Natural killer cell (primary cell): ENCODE data around the gene PRDM16. TPM values are rescaled to one million over a fixed set of nuclear protein-coding genes. Genes with fewer than 3 reads are reported as not detected.

Experiments
- ATAC-seq, 3 donors: fragments of 150-1000 bp in 2 of 3; fragments of 200-7000 bp in 1 of 3; cut with Tn5 transposase; 1 replicate in 1 of 3; 2 replicates in 2 of 3; pipeline ENCODE4 v1.10.0; 2021; ENCODE audit warnings: mild to moderate bottlenecking in 2 of 3, moderate library complexity in 2 of 3
- DNase-seq, 2 donors: peaks; one replicate each; pipeline versions ENCODE4 v3.0.0 to v3.0.0-alpha.2; 2013 to 2021; ENCODE audit warnings: mixed read lengths in 1 of 2
- H3K27ac ChIP-seq: one replicate; pipeline ENCODE4 v1.5.1; 2013; ENCODE audit warnings: mild to moderate bottlenecking, low read length
- H3K27me3 ChIP-seq: one replicate; pipeline ENCODE4 v1.6.1; 2013; ENCODE audit warnings: low read length; ENCODE audit not compliant: control insufficient read depth, insufficient read depth
- H3K36me3 ChIP-seq: one replicate; pipeline ENCODE4 v1.6.1; 2013; ENCODE audit warnings: low read length; ENCODE audit not compliant: control insufficient read depth, insufficient read depth
- H3K4me1 ChIP-seq: one replicate; pipeline ENCODE4 v1.6.1; 2013; ENCODE audit warnings: low read length; ENCODE audit not compliant: control insufficient read depth, insufficient read depth
- H3K4me3 ChIP-seq: one replicate; pipeline ENCODE4 v1.5.1; 2013; ENCODE audit warnings: low read length
- H3K9me3 ChIP-seq: one replicate; pipeline ENCODE4 v1.6.1; 2013; ENCODE audit warnings: low read length; ENCODE audit not compliant: control insufficient read depth, insufficient read depth
- H3K27ac Mint-ChIP-seq, 2 donors: one replicate each; pipeline ENCODE4 v1.8.0; 2022; ENCODE audit warnings: mild to moderate bottlenecking in 2 of 2, mixed read lengths in 2 of 2, moderate library complexity in 1 of 2
- H3K27me3 Mint-ChIP-seq, 2 donors: one replicate each; pipeline ENCODE4 v1.8.0; 2022; ENCODE audit warnings: low read depth in 2 of 2, mixed read lengths in 2 of 2
- H3K36me3 Mint-ChIP-seq: one replicate; pipeline ENCODE4 v1.8.0; 2022; ENCODE audit warnings: mixed read lengths
- H3K4me1 Mint-ChIP-seq, 2 donors: one replicate each; pipeline ENCODE4 v1.8.0; 2022; ENCODE audit warnings: mixed read lengths in 2 of 2
- H3K4me3 Mint-ChIP-seq: one replicate; pipeline ENCODE4 v1.8.0; 2022; ENCODE audit warnings: mild to moderate bottlenecking, moderate library complexity, mixed read lengths
- H3K9me3 Mint-ChIP-seq, 2 donors: one replicate each; pipeline ENCODE4 v1.8.0; 2022; ENCODE audit warnings: mixed read lengths in 2 of 2
- CTCF ChIP-seq: fragments of 200-600 bp; IDR thresholded peaks from one replicate; pipeline ENCODE4 v1.8.0; 2022; ENCODE audit warnings: antibody characterized with exemption
- WGBS: methylation state at CpG from one replicate; pipeline ENCODE4 v1.1.7; 2013; ENCODE audit warnings: missing lambda C conversion rate; ENCODE audit not compliant: insufficient coverage; 5-methylcytosine and 5-hydroxymethylcytosine counted together
- intact Hi-C: fragments of 100-400 bp; cut with micrococcal nuclease; formaldehyde crosslinking; loops from one replicate; pipeline ENCODE4 v1.14.2; 2022
- total RNA-seq, 4 donors: library from RNA; stranded (reverse); fragments of 120-200 nt in 1 of 4; gene quantifications; one replicate each; pipeline versions ENCODE4 v1.2.3 to v1.2.4, GENCODE V29; 2013 to 2022

The PRDM16 gene
- total RNA-seq, 3 donors from 2014 or later (not counting 1 experiment from before 2014, with no cell fraction given) = 0.25 to 0.64 TPM; not detected in 1

GRCh38 chr1:3381901-3382300, 312.9 kb downstream of the PRDM16 start:
- Mint-ChIP-seq H3K27ac (peak overlapping the region in 1 of 2 donors; percentile 16), H3K36me3 (no peaks in the 10 kb centered on the region), H3K27me3 (peaks cover 12 to 23% of the 10 kb centered on the region in 2 donors), H3K9me3 (no peaks in the 10 kb centered on the region), H3K4me3 (peak overlapping the region; percentile 45), H3K4me1 (peaks cover 23 to 27% of the 10 kb centered on the region in 2 donors)
- Histone ChIP-seq H3K27me3 (peaks cover 18% of the 10 kb centered on the region), H3K4me3 (no peak overlapping the region), H3K9me3 (no peaks in the 10 kb centered on the region), H3K36me3 (no peaks in the 10 kb centered on the region), H3K4me1 (peaks cover 50% of the 10 kb centered on the region), H3K27ac (no peak overlapping the region)
- TF ChIP-seq CTCF = no peak
- DNase-seq (no peak), ATAC-seq (no peak)
- intact Hi-C loops = no loop called here
- 6% methylated on average over 9 of the region's 10 CpGs for WGBS

GRCh38 chr1:3382326-3383057, 313.5 kb downstream of the PRDM16 start:
- H3K9me3 ChIP-seq = no peaks in the 10 kb centered on the region
- Mint-ChIP-seq H3K4me1 (peaks cover 23 to 27% of the 10 kb centered on the region in 2 donors), H3K9me3 (no peaks in the 10 kb centered on the region), H3K36me3 (no peaks in the 10 kb centered on the region), H3K4me3 (no peak overlapping the region), H3K27ac (no peak overlapping the region), H3K27me3 (peaks cover 6 to 21% of the 10 kb centered on the region in 2 donors)
- WGBS = 86% methylated on average over 14 of the region's 14 CpGs
- ATAC-seq = no peak
- H3K27ac ChIP-seq = no peak overlapping the region
- no peak overlapping the region for H3K4me3 ChIP-seq
- intact Hi-C loops = no loop called here
- peaks cover 50% of the 10 kb centered on the region for H3K4me1 ChIP-seq
- no peak for DNase-seq
- peaks cover 20% of the 10 kb centered on the region for H3K27me3 ChIP-seq
- no peak for TF ChIP-seq CTCF
- H3K36me3 ChIP-seq = no peaks in the 10 kb centered on the region

- Histone ChIP-seq H3K27ac (no peak overlapping the region), H3K4me3 (no peak overlapping the region), H3K4me1 (peaks cover 50% of the 10 kb centered on the region), H3K9me3 (no peaks in the 10 kb centered on the region), H3K27me3 (peaks cover 19% of the 10 kb centered on the region), H3K36me3 (no peaks in the 10 kb centered on the region)
- WGBS = 90% methylated on average over 5 of the region's 5 CpGs
- intact Hi-C loops = no loop called here
- peak overlapping the region; percentile 21 for H3K4me3 Mint-ChIP-seq
- TF ChIP-seq CTCF = no peak
- no peaks in the 10 kb centered on the region for H3K36me3 Mint-ChIP-seq
- DNase-seq (no peak), ATAC-seq (no peak)
- H3K4me1 Mint-ChIP-seq = peaks cover 23 to 27% of the 10 kb centered on the region in 2 donors
- H3K27me3 Mint-ChIP-seq = peaks cover 8 to 24% of the 10 kb centered on the region in 2 donors
- H3K27ac Mint-ChIP-seq = peak overlapping the region; percentile 51 to 52
- H3K9me3 Mint-ChIP-seq = no peaks in the 10 kb centered on the region
These were observed 314.7 kb downstream of the PRDM16 start for GRCh38 chr1:3383679-3384078.
